Hypothalamus (tissue), 51 donors: Measurements from ENCODE around the gene TDRD7.

ENCODE experiments used
- DNase-seq, 51 donors: peaks; one replicate each; lab custom pipeline; 2025; lab: John Stamatoyannopoulos, UW

Gene TDRD7

DNA sequence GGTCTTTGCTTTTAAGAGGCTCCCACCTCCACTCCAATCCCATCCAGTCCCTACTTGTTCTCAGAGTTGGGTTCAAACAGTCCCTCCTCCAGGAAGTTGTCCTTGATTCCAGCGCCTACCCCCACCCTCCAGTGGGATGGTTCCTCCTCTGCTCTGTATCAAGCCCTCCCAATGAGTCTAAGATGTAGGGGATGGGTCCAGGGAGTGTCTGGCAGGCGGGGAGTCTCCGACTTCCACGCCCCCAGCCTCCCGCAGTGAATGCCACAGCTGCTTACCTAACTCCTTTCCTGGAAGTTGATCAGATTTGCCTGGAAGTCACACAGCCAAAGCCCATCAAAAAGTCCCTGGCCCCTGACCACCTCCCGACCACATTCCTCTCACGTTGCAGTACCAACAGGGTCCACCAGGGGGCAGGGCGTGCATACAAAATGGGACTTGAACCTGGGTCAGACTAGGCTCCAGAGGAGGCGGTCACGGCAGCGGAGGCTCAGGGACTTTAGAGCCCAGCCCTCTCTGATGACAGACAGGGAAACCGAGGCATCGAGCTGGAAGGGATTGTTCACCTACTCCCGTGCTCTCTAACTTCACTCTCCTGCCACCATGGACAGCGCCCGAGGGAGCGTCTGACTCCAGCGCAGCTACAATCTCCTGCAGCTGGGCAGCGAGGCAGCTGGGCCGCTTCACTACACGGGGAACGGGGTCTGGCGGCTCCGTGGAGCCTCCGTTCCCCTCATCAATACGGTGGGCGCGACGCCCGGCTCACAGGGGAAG lies 25.0 kb upstream of the TDRD7 start:
- DNase-seq = peak in 47 of 51 donors; percentile 2 to 84 (median 39)

DNA sequence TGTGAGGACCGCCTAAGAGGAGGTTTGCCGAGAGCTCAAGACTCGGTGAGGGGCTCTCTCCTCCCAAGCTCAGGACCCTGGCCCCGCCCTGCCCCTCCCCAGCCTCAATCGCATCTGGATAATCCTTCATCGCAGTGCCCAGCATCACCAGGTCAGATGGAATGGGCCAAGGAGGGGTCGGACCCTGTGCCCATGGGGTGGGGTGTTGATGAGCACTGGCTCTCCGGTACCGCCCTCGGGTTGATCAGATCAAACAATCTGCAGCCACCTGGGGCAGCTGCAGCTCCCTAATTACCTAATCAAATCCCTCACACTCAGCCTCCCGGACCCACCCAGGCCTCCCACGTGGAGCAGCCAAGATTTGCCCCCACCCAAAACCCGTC lies 24.4 kb upstream of the TDRD7 start:
- DNase-seq = no peak

DNA sequence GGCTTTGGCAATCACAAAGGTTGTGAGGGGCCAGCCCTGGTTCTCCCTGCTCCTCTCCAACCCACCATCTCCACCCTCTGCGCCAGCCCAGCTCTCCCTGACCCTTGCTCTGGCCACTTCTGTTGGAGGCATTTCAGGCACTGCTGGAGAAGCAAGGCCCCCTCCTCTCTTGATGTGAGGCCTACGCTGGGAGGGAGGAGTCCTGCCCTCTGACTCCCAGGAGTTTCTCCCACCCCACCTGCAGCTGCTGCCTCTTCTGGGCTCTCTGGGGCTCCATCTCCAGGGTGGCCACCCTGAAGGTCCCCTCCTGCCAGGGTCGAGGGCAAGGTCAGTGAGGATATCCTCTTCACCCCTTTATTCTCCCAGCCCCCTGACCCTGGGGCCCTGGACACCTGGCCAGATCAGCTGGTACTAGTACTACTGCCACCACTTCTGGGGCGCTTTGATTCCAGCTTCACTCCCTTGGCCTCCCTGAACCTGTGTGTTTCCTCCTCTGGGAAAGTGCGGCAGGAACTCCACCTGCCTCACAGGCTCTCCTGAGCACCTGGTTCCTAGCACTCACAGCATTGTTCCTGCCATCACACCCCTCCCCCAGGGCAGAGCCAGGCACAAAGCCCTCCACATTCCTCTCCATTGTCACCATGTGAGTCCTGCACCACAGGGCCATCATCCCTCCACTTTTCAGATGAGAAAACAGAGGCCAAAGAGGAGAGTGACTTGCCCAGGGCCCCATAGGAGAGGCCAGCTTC lies 23.8 kb upstream of the TDRD7 start:
- no peak for DNase-seq

DNA sequence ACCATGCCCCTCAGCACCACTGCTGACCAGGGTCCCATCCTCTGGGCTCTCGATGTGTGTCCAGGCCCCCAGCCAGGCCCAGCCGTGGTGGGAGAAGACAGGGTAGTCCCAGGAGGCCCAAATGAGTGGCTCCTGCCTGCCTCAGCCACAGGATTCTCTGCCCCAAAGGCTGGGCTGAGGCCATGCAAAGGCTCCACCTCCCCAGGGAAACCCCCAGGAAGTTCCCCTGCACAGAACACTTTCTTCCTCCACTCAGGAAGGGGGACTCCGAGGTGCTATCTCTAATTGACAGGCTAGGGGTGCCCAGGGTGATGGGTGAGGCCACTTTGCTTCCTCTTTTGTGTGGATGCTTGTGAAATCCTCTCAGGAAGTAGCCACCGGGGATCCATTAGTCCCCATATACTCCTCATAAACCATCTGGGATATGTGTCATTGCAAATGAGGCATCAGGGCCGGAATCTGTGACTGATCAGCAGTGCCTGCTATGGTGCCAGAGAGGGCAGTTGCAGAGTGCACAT lies 23.1 kb upstream of the TDRD7 start:
- no peak for DNase-seq

DNA sequence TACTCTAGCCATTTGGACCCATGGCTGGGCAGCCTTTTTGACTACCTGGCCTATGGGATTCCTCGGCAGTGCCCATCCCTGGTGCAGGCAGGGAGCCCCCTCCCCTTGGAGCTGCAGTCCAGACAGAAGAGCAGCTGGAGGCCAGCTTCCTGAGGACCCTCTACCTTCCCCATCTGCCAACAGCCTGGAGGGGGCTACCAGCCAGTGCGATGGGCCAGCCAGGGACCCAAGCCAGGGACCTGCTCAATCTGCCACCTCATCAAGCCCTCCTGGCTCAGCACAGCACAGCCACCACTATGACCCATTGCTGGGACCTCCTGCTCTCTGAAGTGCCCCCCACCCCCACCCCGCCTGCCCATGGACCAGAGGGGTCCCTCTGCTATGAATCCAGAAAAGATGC lies 22.6 kb upstream of the TDRD7 start:
- no peak for DNase-seq

DNA sequence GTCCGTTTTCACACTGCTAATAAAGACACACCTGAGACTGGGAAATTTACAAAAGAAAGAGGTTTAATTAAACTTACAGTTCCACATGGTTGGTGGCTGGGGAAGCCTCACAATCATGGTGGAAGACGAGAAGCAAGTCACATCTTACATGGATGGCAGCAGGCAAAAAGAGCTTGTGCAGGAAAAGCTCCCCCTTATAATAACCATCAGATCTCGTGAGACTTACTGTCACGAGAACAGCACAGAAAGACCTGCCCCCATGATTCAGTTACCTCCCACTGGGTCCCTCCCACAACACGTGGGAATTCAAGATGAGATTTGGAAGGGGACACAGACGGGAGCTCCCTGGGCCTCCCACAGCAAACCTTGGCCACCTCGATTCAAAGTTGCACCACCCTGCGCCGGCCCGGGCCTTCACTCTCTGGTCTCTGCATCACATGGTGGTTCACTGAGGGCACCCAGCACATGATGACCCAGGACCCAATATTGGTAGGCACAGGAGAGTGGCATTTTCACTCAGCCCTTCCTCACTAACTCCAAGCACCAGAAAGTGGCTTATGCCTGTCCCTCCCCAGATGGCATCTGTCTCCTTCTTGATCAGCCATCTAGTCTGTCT lies 21.0 kb upstream of the TDRD7 start:
- no peak for DNase-seq

DNA sequence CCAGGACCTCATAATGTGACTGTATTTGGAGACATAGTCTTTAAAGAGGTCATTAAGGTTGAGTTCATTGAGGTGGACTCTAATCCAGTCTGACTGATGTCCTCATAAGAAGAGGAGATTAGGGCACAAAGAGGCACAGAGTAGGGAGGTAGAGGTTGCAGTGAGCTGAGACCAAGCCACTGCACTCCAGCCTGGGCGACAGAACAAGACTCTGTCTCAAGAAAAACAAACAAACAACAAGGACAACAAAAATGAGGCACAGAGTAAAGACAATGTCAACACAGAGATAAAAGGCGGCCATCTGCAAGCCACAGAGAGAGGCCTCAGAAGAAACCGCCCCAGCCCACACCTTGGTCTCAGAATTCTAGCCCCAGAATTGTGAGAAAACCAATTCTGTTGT lies 17.0 kb upstream of the TDRD7 start:
- no peak for DNase-seq

DNA sequence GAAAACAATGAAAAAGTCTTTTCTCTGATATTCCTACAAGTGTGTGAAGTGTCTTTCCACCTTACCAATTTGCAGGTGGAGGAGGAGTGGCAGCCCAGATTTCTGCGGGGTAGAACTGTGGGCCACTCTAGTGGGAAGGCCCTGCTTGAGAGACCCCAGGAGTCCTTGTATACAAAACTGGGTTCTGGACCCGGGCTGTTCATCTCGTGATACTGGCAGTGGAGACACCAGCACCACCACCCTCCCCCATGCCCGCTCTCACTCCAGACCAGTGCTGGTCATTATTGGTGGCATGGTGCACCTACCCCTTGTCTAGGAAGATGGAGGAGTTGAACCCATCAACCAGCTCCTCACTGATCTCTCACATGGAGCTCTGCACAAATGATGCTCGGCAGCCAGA lies 16.2 kb upstream of the TDRD7 start:
- no peak for DNase-seq

DNA sequence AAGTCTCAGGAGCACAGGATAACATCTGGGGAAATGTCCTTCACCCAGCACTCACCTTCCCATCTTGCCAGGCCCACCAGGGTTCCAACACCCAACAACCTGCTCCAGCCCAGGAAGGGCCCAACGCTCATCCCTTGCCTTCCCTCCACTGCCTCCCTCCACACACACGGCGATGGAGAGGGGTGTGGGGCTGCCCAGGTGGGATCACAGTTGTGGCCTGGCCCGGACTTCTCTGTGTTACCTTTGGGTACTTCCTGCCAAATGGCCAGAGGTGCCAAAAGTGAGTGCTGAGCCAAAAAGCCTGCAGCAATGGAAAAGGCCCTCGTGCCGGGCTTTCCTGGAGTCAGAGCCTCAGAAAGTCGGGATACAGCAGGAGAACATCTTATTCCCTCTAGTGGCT lies 15.6 kb upstream of the TDRD7 start:
- no peak for DNase-seq

DNA sequence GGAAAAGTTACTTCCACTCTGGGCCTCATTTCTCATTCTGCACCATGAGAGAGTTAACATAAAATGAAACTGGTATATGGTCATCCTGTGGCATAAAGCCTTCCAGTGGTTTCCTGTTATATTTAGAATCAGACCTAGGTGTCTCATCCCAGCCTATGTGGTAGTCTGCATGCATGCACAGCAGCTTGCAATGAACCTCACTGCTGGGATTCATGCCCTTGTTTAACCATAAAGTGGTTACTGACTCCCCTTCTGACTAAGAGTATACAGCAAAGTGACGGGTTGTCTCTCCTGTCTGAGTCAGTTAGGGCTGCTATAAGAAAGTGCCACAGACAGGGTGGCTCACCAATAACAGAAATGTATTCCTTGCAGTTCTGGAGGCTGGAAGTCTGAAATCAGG lies 14.7 kb upstream of the TDRD7 start:
- DNase-seq = no peak

DNA sequence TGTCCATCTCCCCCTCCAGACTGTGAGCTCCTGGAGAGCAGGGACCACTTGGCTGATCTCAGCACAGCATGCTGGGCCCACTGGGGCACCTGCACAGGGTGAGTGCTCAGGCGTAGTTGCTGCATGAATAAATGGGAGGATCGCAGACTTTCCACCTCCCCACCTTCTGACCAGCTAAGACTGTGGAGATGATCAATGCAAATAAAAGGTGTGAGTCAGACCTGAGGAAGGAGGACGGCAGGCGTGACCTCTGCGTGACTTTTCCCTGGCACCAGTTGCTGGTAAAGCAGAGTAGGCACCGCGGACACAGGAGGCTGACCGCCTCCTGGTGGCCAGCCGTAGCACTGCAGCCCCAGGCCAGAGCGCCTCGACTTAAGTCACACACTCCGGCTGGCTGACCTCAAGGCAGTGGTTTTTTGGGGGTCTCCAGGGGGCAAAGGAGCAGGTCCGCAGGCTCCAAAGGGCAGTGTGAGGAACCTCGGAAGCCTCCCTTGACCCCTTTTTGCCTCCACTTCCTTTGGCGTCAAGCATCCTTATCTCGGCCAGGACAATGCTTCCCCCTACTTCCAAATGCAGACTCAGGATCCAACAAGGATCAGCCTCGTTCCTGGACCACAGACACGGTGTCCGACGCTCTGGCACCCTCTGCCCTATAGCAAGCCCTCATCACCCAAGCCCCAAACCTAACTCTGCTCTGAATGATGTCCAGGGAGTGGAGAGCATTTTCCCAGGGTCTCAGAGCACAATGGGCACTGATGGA lies 12.7 kb upstream of the TDRD7 start:
- peak in 32 of 51 donors; percentile 2 to 59 (median 20) for DNase-seq

DNA sequence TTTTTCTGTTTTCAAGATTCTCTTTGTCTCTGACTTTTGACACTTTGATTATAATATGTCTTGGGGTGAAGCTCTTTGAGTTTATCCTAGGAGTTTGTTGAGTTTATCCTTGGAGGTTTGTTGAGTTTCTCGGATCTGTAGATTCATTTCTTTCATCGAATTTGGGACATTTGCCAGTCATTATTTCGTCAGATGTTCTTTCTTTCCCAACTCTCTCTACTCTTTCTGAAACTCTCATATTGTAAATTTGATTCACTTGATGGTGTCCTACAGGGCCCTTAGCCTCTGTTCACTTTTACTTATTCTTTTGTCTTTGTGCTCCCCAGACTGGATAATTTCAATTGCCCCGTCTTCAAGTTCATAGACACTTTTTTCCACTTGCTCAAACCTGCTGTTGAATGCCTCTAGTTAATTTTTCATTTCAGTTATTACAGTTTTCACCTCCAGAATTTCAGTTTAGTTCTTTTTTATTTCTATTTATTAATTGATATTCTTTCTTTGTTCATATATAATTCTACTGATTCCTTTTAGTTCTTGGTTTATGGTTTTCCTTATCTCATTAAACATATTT lies 8.1 kb upstream of the TDRD7 start:
- DNase-seq = no peak

DNA sequence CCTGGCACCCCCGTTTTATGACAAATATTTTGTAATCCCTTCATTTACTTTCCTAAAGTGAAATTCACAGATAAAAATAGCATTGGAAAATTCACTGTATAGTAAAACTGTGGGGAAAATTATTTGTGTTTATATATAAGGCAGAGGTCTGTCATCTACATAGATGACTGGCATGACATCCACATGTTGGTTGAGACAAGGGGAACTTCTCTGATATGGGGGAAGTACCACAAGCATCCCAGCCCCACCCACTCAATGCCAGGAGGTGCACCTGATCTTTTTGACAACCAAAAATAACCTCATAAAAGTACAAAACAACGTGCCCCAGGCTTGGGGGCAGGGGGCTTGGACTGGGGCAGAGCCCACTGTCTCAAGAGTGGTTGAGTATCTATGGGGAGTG lies 6.3 kb upstream of the TDRD7 start:
- DNase-seq = no peak

DNA sequence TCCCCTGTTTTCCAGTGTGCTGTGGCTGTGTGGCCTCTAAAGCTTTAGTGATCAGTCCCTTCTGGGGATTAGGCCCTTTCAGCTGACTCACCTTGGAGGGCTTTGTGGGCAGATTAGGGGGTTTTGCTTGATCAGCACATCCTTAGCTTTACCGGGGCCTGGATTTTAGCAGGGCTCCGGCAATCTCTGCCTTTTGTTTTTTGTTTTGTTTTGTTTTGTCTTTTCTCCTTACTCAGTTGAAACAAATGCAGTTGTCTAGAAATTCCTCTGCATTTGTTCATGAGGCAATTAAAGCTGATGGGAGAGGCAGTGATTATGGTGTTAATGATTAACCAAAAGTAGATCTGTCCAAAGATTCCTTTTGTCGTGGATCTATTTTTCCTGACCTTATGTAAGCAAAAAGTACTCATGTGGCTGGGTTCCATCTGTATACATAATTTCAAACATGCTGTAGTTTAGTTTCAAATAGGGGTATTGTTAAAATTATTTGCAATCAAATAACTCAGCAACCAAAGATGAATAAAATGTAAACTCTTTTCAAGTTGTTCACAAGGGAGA lies 5.2 kb upstream of the TDRD7 start:
- no peak for DNase-seq

DNA sequence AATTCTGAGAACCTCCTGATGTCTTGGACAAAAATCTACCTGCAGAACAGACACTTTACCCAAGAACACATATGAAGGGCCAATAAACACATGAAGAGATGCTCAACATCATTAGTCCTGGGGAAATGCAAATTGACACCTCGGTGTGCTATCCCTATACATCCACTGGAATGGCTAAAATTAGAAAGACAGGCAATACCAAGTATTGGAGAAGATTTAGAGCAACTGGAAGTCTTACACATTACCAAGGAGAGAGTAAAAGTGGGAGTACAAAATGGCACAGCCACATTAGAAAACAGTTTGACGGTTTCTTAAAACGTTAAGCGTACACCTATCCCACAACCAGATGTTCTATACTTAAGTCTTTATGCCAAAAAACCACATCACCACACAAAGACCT lies 3.3 kb upstream of the TDRD7 start:
- DNase-seq = no peak

DNA sequence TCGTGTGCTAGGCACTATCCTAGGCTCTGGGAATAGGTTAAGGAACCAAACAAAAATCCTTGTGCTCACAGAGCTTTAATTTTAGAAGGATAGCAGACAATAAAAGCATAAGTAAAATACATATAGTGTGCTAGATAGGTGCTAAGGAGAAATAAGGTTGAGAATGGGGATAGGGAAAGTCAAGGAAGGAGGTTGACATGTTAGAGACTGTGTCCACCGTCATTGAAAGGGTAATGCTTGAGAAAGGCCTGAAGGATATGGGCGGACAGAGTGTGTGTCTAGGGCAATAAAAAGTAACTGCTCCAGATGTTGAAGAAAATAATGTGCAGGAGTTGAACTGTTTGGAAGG lies 482 bp upstream of the TDRD7 start:
- DNase-seq = no peak

DNA sequence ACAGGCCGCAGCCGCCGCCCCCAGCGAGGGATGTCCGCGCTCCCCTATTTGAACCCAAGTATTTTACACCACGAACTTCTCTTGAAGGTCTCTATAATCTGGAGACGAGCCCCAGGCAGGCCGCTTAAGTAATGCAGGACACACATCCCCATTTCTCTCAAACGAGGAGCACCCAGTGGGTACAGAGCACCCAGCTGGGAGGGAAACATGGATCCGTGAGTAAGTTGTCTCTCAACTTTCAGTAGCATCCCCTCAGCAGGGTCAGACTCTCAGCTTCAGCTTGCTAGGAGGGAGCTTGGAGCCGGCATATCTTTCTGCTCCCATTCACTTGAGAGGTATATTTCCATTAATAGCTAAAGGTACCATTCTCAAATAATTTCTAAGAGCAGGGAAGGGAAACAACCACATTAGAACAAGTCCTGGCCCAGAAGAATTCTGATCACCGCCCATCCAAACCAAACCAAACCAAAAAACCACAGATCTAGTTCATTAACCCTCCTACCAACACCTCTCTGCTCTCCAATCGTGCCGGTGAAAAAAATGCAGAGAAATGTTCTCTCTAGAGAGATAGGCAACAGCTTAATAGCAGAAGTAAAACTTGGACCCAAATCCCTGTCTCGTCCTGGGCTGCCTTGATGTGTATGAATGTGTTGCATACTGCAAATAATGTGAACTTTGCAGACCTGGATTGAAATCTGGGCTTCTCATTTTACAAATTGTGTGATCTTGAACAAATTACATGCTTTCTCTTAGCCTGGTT lies 910 bp downstream of the TDRD7 start:
- DNase-seq = peak in 12 of 51 donors; percentile 9 to 56 (median 26)

DNA sequence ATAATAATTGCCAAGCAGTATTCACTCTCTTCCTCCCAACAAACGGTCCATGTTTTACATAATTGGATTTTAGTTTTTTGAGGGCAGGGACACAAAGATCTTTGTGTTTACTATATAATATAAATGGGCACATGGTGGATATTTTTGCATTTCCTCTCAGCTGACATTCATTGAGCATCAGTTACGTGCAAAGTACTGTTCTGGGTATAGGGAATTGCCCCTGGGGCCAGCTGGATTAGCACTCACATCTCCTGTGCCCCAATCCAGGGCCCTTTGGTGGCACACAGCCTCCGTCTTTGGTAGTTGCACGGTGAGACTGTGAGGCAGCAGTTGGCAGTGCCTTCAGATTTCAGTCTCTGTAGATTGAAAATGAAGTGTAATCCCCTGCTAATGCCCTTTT lies 1.6 kb downstream of the TDRD7 start:
- DNase-seq = no peak

DNA sequence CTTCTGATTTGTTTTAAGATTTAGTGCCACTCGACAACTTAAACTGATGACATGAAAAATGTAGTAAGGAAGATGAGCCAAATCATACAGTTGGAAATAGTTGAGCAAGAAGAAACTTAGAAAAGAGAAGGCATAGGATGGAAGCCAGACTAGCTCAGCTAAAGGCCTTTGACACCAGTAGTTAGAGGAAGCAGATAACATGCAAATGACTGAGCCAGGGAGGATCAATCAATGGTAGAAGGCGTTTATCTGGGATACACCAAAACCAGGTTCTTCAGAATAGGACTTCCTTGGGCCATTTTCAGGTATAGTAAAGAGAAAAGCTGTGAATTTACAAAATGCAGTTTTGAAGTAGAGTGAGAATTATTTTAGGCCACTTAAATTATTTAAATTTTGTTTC lies 3.2 kb downstream of the TDRD7 start:
- DNase-seq = no peak

DNA sequence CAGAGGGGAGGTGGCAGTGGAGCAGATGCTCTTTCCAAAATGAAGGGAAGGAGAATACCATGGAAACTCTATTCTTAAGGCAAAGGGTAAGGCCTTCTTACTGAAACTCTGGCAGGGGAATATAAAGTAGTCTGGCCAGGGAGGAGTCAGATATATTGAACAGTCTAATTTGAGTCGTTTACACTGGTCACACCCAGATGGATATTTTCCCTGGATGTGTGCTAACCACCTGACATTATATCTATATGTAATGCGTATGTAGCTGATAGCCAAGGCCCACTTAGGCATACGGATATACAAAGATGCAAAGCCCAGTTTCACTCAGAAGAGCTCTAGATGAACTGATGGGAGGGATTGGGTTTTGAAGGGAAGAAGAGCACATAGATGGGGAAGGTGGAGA lies 7.0 kb downstream of the TDRD7 start:
- DNase-seq = no peak
